ENCODE data around the gene ADAM30.
A peak's percentile ranks its signal among the peaks of the same experiment; 100 is the strongest.
"Not testable (repeated sequence)": the region's sequence is repeated elsewhere in the genome, so short reads cannot be mapped to it uniquely, and the experiment has no call there.

The ADAM30 gene

DNA sequence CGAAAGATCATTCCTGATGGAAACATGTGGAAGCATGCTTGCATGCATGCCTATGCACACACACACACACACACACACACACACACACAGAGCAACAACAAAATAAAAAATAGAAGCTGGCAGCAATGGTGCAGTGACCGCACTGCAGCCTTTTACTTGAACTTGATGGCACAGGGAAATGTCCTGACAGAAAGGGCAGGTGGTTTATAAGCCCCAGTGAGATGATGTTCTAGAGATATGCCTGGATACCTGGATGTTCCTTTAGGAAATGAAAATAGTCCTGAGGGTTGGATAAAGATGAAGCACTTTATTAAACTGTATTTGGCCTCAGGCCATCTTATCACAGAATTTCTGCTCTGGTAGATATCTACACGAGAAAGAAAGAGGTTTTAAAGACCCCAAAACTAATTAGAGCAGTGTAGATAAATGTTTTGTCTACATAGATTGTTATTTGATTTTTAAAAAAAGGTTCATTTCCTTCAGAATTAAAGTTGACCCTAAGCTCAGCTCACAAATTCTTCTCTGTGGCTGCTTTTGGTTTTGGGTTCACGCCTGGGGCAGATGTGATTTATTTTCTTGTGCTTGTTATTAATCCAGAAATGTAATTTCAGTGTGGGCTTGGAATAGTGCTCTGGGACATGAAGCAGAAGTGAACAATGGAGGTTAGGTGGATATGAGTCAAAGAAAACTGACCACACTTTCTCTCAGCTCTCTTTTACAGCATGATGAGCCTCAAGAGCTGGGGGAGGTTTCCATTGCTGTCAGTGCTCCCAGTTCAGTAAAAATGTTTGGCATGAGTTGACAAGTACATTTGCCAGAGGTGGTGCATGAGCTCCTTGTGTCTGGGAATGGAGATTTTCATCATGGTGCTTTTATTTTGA, 22.9 kb downstream of the ADAM30 start:
- no peak for DNase-seq

GRCh38 chr1:119871881-119872280, 24.4 kb downstream of the ADAM30 start:
- DNase-seq, result no peak

GRCh38 chr1:119870917-119871596, 25.3 kb downstream of the ADAM30 start:
- DNase-seq, result peak; percentile 43

GRCh38 chr1:119869995-119870394, 26.3 kb downstream of the ADAM30 start:
- no peak for DNase-seq

GRCh38 chr1:119868176-119868575, 28.1 kb downstream of the ADAM30 start:
- no peak for DNase-seq

DNA sequence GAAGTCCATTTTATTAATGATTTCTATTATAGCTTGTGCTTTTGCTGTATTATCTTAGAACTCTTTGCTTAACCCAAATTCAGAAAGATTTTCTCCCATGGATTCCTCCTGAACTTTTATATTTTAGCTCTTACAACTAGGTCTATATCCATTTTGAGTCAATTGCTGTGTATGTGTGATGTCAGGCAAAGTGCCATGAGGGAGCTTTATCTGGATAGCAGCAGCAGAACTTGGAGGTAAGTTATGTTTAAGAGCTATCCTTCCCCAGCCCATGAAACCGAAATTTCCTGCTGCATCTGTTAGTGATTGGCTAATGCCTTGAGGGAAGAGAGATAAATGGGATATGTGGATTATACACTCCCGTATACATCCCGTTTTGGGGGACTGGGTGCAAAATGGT, 29.9 kb downstream of the ADAM30 start:
- DNase-seq, result no peak

GRCh38 chr1:119865627-119866026, 30.7 kb downstream of the ADAM30 start:
- no peak for DNase-seq

DNA sequence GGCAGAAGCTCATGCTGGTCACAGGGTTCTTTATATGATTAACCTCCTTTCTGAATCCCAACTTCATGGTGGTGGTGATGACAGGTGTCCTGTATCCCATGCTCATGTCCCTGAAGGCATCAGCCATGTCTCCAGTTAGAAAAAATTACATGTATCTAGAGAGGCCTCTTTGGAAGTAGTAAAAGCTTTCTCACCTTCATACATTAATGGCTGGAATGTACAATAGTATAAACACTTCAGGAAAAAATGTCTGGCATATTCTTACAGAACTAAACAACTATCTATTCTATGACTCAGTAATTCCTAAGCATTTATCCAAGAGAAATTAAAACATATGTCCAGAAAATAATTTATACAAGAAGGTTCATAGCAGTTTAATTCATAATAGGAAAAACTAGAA, 34.0 kb downstream of the ADAM30 start:
- no peak for DNase-seq

DNA sequence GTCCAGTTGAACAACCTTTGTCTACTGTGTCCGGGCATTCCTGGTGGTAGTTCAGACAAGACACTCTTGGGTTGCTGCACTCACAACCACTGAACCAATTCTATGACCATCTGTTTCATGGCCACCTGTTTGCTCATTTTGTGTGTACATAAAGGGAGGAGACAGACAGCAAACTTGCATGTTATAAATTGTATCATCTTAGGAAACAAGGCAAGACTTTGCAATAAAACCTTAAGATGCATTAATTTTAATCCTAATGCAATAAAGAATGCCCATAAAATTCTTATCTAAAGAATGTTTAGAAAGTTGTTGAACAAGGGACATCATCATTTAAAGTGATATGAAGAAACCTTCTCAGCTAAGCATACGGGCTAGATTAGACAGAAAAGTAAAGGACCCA, 34.8 kb downstream of the ADAM30 start:
- no peak for DNase-seq

DNA sequence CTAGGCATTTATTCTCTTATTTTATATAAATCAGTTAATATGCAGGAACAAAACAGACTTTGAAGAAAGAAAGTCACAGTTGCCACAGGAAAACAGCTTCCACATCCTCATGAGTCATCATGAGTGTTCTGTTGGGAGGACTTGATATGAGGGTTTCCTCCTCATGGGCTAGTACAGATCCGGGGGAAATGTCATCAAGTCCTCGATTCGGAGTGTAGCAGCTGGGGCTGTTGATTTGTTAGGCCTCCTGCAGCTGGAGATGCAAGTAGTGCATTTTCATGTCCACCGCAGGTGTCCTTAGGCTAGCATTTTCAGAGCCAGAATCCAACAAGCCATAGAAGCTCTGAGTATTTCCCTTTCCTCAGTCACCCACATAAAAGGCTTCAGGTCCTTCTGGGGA, 36.7 kb downstream of the ADAM30 start:
- DNase-seq, result no peak

GRCh38 chr1:119858556-119859214, 37.6 kb downstream of the ADAM30 start:
- DNase-seq, result not testable (repeated sequence)

DNA sequence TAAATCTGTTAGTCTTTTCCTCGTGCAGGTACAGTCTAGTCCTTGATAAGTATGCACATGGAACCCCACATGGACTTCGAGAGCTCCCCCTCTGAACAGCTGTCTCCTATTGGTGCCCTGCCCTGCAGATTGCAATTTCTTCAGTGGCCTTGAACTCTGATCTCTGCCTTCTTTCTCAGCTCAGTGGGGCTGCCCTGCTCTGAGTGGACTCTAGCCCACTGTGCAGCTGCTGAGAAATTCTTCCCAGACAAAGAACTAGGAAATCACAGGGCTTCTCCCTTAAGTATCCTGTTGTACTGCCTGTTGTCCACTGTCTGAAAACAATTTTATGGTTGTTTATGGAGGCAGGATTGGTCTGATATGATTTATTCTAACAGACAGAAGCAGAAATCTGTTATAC, 38.2 kb downstream of the ADAM30 start:
- DNase-seq, result no peak

DNA sequence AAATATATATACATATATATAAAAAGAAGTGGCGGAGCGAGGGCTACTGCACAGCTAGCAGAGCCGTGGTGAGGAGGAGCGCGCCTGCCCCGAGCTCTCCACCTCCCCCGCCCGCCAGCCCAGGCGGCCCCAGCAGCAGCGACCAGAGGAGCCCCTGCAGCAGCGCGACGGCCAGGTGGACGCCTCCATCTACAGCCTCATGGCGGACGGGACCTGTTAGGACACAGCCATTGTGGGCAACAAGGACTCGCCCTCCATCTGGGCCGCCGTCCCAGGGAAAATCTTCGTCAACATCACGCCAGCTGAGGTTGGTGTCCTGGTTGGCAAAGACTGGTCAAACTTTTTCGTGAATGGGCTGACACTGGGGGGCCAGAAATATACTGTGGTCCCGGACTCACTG, 43.2 kb downstream of the ADAM30 start:
- no peak for DNase-seq

- not testable (repeated sequence) for DNase-seq
These were observed 52.1 kb downstream of the ADAM30 start for GRCh38 chr1:119844206-119844605.

All from NCI-H146 (cell line).